HG02973 (cell line): ENCODE data around the gene PPRC1.

ENCODE experiments used
- ATAC-seq: cut with Tn5 transposase; IDR thresholded peaks from one replicate; pipeline ENCODE4 v1.9.1; 2021; ENCODE audit warnings: moderate library complexity; ENCODE audit not compliant: unreplicated experiment

PPRC1 gene

DNA sequence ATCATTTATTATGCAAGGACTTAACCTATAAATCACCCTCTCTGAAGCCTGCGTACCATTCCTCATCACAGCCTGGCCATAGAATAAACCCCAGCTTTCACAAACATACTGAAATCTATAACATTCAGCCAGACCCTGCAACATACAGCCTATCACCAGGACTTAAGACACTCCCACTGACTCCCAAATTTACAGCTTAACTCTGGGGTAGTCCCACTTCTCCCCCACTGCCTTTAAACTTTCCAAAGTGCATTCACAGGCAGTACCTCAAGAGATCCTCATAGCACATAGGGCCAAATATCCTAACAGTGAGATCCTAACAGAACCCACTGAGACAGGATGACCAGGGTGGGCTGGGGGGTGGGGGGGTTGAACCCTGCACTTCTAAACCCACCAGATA is 16.2 kb upstream of the PPRC1 start:
- no peak for ATAC-seq

DNA sequence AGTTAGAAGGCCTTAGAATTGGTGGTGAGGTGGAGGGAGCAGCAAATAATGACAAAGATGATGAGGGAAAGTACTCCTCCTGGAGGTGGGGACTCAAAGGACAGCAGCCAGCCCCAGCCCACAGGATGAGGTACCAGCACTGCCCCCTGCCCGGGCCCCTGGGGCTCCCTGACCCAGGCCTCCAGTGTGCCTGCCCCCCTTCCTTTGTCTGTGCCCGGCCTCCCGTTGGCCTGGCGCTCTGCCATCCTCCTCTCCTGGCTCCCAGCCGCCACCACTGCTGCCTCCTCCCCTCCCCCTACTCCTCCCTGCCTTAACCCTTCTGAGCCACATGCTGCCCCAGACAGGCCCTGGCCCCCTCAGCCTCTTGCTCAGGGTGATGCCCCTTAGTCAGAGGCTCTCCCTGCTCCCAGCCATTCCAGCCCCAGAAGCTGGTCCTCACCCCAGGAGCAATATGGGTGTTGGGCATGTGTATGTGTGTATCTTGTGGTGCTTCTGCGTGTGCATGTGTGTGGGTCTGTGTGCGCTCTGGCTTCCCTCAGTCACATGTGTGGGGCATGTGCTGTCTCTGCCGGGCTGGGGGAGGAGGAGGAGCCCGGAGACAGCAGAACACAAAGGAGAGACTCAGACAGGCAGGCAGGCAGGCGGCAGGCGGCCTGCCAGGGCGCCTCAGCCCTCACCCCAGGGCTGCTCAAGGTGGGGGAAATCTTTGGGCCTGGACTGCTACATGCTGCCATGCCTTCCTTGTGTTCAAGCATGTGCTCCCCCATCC is 15.3 kb upstream of the PPRC1 start:
- ATAC-seq, result peak; percentile 22

DNA sequence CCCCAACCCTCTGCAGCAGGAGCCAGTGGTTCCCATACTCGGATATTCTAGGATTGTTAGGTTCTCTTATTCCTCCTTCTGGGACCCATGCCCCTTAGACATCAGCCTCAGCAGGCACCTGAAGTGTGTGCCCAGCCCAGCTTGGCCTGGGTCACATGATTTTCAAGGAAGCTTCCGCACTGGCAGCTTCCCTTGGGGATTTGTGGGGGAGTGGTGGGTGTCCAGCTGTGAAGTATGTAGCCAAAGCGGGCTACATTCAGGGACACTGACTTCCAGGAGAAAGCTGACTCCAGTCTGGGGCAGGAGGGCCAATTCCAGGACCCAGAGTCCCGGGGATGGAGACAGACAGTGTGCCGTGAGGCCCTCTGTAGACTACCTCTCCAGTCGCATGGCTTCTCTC is 14.0 kb upstream of the PPRC1 start:
- no peak for ATAC-seq

DNA sequence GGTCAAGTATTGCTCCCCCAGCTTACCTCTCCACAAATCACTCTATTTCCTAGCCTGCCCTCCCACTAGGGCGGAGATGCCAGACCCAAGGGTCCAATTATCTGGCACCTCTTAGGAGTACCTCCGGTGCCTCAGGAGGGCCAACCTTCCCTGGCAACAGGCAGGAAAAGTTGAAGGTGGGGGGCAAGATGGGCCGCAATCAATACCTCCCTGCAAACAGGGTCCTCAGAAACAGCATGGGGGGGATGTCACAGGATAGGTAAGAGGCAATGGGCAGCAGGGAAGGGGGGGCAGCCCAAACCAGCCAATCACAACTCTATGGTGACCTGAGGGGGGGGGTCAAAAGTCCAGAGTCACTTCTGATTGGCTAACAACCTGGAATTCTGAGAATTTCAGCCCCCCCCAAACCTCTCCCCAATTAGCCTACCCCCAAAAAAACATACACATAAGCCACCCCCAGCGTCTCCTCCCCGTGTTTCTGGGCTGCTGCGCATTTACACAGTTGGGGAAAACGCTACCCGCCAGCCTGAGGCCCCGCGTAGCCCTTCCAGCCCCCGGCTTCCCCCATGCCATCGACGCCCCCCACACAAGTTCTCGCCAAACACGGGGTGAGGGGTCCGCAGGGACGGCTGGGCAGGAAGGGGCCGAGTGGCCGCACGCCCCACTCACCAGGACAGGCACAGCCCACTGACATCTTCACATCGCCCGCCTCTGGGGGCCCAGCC is 13.3 kb upstream of the PPRC1 start:
- no peak for ATAC-seq

DNA sequence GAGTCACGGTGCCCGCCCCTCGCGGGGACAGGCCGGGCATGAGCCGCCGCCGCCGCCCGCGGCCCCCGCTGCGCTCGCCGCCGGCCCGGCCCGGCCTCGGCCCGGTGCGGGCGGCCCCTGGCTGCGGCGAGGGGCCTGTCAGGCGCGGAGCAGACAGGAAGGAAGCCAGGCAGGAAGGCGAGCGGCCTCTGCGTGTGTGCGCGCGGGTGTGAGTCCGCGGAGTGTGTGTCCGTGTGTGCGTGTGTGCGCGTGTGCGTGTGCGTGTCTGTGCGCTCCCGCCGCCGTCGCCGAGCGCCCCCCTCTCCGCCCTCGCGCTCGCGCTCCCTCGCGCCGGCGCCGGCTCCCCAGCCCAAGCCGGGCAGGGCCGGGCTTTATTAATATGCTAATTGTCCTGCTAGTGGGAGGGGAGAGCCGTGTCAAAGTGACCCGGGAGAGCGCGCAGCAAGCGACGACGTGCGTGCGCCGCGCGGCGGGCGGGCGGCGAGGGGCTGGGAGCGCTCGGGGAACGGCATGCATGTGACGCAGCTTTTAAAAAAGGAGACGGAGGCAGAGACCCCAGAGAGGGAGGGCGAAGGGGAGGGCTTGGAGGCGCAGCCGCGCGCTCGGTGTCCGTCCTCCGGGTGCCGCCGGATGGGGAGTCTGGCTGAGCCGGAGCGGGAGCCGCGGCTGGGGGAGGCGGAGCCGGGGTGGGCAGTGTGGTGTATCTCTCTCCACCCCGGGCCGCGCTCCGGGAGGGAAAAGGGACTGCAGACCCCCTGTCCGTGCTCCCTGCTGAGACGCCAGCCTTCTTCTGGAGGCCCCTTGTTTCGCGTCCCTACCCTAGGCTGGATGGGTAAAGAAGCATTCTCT is 12.5 kb upstream of the PPRC1 start, which contains the start of gene LDB1:
LDB1 (minus strand) TSS at position 227 of the 849 bp plus-strand sequence. CDS start 258 bp downstream, outside the sequence.
- ATAC-seq, result peak; percentile 48

DNA sequence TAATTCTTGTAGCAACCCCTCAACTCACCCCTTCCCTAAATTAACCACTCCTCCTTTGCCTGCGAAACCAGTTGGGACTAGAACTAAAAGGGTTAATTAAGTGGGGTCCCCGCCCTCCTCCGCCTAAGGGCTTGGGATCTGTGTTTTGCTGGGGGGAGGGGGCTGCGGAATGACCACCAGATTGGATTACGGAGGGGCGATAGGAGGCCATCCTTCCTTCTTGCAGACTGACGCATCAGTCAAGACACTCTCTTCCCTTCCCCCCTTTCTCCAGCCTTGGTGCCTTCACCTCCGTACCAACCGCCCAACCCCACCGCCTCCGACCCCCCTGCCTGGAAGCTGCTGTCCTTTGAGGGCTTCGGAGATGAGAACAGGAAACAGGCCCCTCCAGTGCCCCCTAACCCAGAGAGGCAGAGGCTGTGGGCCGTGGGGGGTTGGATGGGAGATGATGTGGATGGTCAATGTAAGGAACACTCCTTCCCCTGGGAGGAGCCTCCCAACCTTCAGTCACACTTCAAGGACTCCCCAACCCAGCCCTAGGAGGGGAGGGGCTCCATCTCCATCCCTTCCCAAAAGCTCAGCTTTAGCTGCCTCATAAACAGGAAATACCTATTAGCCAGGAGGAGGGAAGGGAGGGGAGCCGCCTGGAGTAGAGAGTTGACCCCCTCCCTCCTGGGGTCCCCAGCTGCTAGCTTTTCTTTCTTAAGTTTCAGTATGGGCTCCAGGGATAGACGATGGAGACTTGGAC is 11.7 kb upstream of the PPRC1 start:
- ATAC-seq, result no peak

DNA sequence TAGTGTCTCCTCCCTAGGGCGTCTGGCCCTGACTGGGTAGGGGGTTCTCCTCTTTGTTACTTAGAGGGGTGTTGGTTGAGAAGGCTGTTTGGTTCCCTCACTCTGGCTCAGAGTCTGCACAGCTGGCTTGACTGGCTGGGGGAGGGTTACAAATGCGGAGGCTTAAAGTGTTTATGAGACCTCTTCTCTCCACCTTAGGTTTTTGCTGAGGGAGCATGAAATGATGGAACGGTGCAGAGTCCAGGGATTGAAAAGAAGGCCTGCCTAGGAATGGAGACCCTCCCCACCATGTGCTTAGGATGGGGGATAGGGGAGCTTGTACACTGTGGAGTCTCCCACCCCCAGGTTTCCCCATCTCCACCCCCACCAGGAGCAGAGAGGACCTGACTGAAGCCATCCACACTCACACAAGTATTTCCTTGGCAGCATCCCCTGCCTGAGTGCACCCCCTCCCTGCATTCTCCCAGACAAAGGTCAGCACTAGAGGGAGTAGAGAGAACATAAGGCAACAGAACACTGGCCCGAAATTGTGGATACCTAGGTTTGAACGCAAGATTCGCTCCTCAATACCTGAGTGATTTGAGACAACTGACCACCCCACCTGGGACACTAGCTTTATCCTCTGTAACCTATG is 11.0 kb upstream of the PPRC1 start:
- ATAC-seq, result no peak

DNA sequence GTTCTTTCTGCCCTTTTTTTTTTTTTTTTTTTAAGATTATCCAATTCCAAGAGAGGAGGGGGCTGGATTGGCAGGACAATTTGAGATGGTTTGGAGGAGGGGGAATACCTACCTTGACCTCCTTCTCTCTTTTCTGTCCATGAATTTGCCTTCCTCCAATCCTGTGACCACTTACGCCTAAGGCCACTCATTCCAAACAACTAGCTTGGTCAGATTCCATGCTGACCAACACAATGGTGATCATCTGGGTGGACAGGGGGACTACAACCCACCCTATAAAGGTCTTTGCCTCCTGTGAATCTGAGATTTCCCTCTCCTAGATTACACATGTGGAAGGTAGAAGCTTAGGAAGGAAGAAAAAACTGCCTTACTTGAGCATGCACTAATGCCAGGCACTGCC is 10.4 kb upstream of the PPRC1 start:
- ATAC-seq, result no peak

DNA sequence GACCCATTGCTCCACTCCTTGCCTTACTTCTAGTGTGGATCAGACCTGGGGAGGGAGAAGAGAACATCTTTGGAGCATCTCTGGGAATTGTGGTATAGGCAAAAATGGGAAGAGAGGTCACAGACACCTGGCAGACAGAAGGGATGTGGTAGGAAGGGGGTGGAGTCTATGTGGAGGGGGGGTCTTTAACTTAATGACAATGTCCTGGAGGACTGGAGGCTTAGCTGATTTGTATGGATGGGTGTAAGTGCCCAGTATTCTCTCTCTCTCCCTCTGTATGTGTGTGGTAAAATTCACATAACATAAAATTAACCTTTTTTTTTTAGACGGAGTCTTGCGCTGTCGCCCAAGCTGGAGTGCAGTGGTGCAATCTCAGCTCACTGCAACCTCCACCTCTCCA is 9.6 kb upstream of the PPRC1 start:
- no peak for ATAC-seq

DNA sequence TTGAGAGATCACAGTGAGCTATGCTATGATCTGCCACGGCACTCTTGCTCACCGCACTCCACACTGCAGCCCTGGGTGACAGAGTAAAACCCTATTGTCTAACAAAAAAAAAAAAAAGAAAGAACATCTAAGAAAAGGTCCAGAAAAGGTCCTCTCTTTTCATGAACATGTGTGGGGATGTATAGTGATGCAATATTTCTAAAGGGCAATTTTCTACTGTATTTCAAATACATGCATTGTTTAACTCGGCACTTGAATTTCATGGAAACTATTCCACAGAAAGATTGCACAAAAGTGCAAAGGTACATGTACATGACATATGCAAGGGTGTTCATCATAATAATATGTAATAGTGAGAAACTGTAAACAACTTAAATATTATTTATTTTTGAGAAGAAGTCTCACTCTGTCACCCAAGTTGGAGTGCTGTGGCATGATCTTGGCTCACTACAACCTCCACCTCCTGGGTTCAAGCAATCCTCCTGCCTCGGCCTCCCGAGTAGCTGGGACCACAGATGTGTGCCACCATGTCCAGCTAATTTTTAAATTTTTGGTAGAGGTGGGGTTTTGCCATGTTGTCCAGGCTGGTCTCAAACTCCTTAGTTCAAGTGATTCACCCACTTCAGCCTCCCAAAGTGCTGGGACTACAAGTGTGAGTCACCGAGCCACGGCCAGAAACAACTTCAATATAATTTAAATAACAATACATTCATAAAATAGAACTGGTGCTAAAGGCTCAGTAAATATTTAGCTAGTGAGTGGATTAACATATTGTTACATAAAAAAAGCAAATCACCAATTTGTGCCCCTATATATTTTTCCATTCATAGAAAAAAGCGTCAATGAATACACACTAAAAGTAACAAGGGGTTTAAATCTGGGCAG is 1.3 kb upstream of the PPRC1 start:
- no peak for ATAC-seq

DNA sequence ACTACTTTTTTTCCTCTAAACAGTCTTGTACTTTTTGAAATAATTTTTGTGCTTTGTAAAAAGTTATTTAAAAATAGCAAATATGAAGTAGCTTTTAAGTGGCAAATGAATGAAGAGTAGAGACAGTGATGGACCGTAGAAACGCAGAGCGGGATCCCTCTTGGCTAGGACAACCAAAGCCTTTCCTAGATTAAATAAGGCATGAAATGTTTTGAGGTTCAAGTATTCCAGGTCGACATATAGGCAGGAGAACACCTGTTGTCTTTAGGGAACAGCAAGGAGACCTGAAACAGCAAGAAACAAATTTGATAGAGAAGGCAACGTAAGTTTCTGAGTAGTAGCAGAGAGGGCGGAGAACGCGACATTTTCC is 662 bp upstream of the PPRC1 start:
- no peak for ATAC-seq

DNA sequence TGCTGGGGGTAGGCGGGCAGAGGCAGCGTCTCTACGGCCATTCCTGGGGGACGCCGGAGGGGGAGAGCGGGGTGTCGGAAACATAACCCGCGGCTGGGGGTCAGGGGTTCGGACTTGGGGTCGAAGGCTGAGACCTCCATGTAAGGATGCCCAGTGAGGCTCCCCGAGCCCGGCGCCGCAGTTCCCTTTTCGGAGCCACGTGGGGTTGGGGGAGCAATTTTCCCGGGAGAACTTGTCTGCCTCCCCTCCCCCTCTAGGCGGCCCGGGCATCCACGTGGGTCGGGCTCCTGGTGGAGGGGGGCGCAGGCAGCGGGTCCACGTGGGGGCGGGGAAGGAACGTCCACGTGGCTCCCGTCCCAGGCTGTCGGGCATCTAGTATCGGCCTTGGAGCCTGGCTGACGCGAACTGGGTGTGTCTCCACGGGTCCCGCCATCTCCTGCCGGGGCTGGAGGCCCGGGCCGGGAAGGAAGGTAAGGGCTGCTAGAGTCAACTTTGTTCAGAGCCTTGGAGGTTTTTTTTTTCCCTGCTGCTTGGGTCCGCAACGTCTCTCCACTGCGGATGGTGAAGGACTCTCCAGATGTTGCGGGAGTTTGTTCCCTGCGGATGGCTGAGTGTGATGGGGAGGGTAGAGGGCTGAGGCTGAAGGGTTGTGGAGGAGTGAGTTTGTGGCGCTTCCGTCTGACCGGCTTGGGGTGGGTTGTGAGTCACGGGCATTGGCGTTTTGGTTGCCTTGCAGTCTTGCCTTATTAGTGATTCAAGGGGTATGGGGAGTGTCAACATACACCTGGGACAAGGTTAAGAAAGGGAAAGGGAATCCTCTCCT is 744 bp downstream of the PPRC1 start:
- ATAC-seq, result no peak

DNA sequence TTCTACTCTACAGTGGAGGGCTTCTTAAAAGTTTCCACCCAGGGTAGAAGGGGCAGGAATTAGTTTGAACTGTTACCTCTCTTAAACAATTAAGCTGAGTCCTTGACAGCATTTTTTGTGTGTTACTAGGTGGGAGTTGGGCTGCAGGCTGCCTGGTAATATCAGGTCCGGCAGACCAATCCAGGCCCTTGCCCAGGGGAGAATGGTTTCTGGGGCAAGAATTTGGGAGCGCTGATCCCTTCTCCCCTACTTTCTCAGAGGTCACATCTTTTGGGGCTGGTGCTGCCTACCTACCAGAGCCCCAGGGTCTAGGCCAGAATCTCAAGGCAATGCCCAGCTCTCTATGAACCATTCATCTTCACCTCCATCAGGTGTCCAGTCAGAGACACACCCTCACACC is 1.6 kb downstream of the PPRC1 start:
- no peak for ATAC-seq

DNA sequence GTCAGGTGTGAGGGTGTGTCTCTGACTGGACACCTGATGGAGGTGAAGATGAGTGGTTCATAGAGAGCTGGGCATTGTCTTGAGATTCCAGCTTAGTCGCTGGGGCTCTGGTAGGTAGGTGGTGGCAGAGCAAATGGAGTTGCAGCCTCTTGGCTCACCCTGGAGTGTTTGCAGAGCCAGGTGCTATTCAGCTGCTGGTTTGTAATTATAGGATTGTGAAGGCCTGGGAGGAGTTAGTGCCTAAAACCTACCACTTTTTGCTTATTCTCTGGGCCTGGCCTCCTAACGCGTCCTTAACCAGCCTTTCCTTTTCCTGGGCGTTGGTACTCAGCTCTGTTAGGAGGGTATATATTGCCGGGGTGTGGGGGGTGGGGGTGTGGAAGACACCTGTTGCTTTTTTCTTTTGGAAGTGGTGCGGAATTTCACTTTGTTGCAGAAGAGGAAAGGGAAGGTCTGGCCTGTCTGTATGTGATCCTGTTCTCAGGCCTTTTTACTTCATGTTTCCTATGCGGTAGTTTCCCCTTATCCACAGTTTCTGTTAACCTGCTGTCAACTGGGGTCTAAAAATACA is 3.2 kb downstream of the PPRC1 start:
- no peak for ATAC-seq

DNA sequence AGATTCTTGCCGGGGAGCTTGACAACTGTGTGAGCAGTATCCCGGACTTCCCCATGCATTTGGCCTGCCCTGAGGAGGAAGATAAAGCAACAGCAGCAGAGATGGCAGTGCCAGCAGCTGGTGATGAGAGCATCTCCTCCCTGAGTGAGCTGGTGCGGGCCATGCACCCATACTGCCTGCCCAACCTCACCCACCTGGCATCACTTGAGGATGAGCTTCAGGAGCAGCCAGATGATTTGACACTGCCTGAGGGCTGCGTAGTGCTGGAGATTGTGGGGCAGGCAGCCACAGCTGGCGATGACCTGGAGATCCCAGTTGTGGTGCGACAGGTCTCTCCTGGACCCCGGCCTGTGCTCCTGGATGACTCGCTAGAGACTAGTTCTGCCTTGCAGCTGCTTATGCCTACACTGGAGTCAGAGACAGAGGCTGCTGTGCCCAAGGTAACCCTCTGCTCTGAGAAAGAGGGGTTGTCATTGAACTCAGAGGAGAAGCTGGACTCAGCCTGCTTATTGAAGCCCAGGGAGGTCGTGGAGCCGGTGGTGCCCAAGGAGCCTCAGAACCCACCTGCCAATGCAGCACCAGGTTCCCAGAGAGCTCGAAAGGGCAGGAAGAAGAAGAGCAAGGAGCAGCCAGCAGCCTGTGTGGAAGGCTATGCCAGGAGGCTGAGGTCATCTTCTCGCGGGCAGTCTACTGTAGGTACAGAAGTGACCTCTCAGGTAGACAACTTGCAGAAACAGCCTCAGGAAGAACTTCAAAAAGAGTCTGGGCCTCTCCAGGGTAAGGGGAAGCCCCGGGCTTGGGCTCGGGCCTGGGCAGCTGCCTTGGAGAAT is 6.7 kb downstream of the PPRC1 start:
- no peak for ATAC-seq

DNA sequence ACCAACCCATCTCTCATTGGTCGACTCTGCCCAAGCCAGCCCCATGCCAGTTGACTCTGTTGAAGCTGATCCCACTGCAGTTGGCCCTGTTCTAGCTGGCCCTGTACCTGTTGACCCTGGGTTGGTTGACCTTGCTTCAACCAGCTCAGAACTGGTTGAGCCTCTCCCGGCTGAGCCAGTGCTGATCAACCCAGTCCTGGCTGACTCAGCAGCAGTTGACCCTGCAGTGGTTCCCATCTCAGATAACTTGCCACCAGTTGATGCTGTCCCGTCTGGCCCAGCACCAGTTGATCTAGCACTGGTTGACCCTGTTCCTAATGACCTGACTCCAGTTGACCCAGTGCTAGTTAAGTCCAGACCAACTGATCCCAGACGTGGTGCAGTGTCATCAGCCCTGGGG is 7.4 kb downstream of the PPRC1 start:
- no peak for ATAC-seq

DNA sequence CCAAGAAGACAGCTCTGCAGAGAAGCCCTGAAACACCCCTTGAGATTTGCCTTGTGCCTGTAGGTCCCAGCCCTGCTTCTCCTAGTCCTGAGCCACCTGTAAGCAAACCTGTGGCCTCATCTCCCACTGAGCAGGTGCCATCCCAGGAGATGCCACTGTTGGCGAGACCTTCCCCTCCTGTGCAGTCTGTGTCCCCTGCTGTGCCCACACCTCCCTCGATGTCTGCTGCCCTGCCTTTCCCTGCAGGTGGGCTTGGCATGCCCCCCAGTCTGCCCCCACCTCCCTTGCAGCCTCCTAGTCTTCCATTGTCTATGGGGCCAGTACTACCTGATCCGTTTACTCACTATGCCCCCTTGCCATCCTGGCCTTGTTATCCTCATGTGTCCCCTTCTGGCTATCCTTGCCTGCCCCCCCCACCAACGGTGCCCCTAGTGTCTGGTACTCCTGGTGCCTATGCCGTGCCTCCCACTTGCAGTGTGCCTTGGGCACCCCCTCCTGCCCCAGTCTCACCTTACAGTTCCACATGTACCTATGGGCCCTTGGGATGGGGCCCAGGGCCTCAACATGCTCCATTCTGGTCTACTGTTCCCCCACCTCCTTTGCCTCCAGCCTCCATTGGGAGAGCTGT is 8.2 kb downstream of the PPRC1 start:
- ATAC-seq, result no peak
